IPS-NIHi7 (cell line): ENCODE measurements around the gene ANKFN1.
"Not testable (repeated sequence)": the region's sequence is repeated elsewhere in the genome, so short reads cannot be mapped to it uniquely, and the experiment has no call there.

Experiments
- DNase-seq: peaks from one replicate; pipeline ENCODE4 v3.0.0; 2012; ENCODE audit warnings: mixed read lengths; ENCODE audit errors: extremely low spot score

The ANKFN1 gene

GRCh38 chr17:56347639-56348038, 194.4 kb downstream of the ANKFN1 start:
- DNase-seq: no peak

GRCh38 chr17:56350592-56350991, 197.3 kb downstream of the ANKFN1 start:
- no peak for DNase-seq

GRCh38 chr17:56351675-56352074, 198.4 kb downstream of the ANKFN1 start:
- no peak for DNase-seq

GRCh38 chr17:56358651-56359050, 205.4 kb downstream of the ANKFN1 start:
- no peak for DNase-seq

GRCh38 chr17:56359518-56359917, 206.2 kb downstream of the ANKFN1 start:
- DNase-seq: no peak

- no peak for DNase-seq
Observed at GRCh38 chr17:56367366-56367765, 214.1 kb downstream of the ANKFN1 start.

- DNase-seq: no peak
Observed at GRCh38 chr17:56373981-56374833, 220.9 kb downstream of the ANKFN1 start.

GRCh38 chr17:56389356-56389755, 236.1 kb downstream of the ANKFN1 start:
- no peak for DNase-seq

GRCh38 chr17:56392321-56392720, 239.0 kb downstream of the ANKFN1 start:
- DNase-seq: no peak

GRCh38 chr17:56393156-56393555, 239.9 kb downstream of the ANKFN1 start:
- no peak for DNase-seq

GRCh38 chr17:56395787-56396186, 242.5 kb downstream of the ANKFN1 start:
- no peak for DNase-seq

GRCh38 chr17:56407086-56407485, 253.8 kb downstream of the ANKFN1 start:
- no peak for DNase-seq

GRCh38 chr17:56412356-56412755, 259.1 kb downstream of the ANKFN1 start:
- not testable (repeated sequence) for DNase-seq

- DNase-seq: no peak
Observed at GRCh38 chr17:56416682-56417351, 263.5 kb downstream of the ANKFN1 start.

- DNase-seq: no peak
Observed at GRCh38 chr17:56424005-56424404, 270.7 kb downstream of the ANKFN1 start.

GRCh38 chr17:56424543-56425044, 271.3 kb downstream of the ANKFN1 start:
- DNase-seq: no peak

GRCh38 chr17:56425483-56425882, 272.2 kb downstream of the ANKFN1 start:
- no peak for DNase-seq

GRCh38 chr17:56426901-56427300, 273.6 kb downstream of the ANKFN1 start:
- DNase-seq: no peak

GRCh38 chr17:56431736-56432135, 278.5 kb downstream of the ANKFN1 start:
- DNase-seq: no peak

GRCh38 chr17:56432443-56432842, 279.2 kb downstream of the ANKFN1 start:
- DNase-seq: no peak

GRCh38 chr17:56434610-56435009, 281.3 kb downstream of the ANKFN1 start:
- no peak for DNase-seq

GRCh38 chr17:56436142-56436541, 282.9 kb downstream of the ANKFN1 start:
- DNase-seq: no peak

GRCh38 chr17:56440419-56440818, 287.1 kb downstream of the ANKFN1 start:
- no peak for DNase-seq
